HL-60 (cell line): ENCODE results near the gene BCL2L12.

Experiments used
- CTCF ChIP-seq: IDR thresholded peaks from one replicate; pipeline ENCODE4 v1.5.1; 2011; ENCODE audit warnings: low read length, control low read depth, inconsistent platforms; ENCODE audit not compliant: insufficient read depth
- GABPA ChIP-seq: IDR thresholded peaks from 2 replicates; pipeline ENCODE4 v1.6.1; 2012; ENCODE audit warnings: low read depth
- POLR2AphosphoS5 ChIP-seq: IDR thresholded peaks from 2 replicates; pipeline ENCODE4 v1.6.1; 2012; ENCODE audit warnings: low read depth

GRCh38 chr19:49667473-49667872 lies 1.7 kb downstream of the BCL2L12 start:
- TF ChIP-seq CTCF (no peak), GABPA (no peak), POLR2AphosphoS5 (no peak)
